ENCODE data around the gene ARHGAP27.
A peak's percentile ranks its signal among the peaks of the same experiment; 100 is the strongest.

ARHGAP27 gene

DNA sequence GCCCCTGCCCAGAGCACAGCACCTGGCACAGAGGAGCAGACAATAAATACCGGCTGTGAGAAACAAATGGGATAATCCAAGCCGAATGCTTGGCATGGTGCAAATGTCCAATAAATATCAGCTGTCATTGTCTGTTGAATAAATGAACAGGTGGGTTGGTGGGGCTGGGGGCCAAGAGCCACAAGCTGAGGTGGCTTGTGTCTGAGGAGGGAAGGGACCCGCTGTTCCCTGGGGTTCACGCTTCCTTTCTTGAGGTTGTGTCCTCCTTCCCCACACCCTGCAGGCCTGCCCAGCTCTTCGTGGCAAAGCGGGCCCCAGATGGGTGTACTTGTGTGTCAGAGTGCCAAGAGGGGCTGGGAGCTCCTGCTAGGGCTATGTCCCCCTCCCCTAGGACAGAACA is 38.6 kb downstream of the ARHGAP27 start:
- no peaks in the 10 kb centered on the region for H3K27me3 Mint-ChIP-seq
- no peaks in the 10 kb centered on the region for H3K9me3 Mint-ChIP-seq
- DNase-seq = no peak
- H3K4me1 Mint-ChIP-seq (ENCODE audit: low read depth) = peaks cover under 1% of the 10 kb centered on the region
- H3K27ac Mint-ChIP-seq = peak overlapping the region; percentile 50
- H3K36me3 Mint-ChIP-seq (ENCODE audit: low read depth) = peaks cover 46% of the 10 kb centered on the region
- H3K4me3 Mint-ChIP-seq = no peak overlapping the region

DNA sequence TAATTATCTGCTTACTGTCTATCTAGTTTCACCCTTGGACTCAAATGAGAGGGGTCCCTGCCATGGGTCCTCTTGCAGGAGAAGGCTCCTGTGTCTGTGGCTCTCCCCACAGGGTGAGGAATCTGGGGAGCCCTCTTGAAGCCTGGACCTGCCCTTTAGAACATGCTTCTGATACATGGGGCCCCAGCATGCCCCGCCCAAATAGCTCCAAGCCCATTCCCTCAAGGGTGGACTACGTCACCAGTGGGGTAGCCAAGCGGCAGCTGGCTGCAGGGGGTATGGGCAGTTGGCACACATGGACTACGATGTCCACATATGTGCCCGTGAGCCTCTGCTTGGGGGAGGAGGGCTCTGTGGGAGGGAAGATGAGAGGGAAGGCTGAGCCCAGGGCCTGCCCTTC is 39.3 kb downstream of the ARHGAP27 start:
- Mint-ChIP-seq H3K27ac (peak overlapping the region; percentile 8), H3K27me3 (peaks cover 6% of the 10 kb centered on the region), H3K9me3 (no peaks in the 10 kb centered on the region), H3K4me3 (no peak overlapping the region), H3K36me3 (ENCODE audit: low read depth) (peaks cover 39% of the 10 kb centered on the region), H3K4me1 (ENCODE audit: low read depth) (peaks cover 7% of the 10 kb centered on the region)
- DNase-seq = no peak

DNA sequence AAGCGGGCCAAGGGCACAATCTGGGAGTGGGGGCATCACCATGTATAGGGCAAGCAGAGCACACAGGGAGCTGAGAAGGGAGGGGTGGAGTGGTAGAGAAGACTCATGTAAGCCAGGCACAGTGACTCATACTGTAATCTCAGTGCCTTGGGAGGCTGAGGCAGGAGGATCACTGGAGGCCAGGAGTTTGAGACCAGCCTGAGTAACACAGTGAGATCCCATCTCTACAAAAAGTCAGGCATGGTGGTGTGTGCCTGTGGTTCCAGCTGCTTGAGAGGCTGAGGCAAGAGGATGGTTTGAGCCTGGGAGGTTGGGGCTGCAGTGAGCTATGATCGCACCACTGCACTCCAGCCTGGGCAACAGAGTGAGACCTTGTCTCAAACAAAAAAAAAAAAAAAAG is 40.8 kb downstream of the ARHGAP27 start:
- H3K4me1 Mint-ChIP-seq (ENCODE audit: low read depth) = peaks cover 11% of the 10 kb centered on the region
- H3K4me3 Mint-ChIP-seq = no peak overlapping the region
- H3K27ac Mint-ChIP-seq = no peak overlapping the region
- peaks cover 24% of the 10 kb centered on the region for H3K36me3 Mint-ChIP-seq (ENCODE audit: low read depth)
- no peak for DNase-seq
- H3K27me3 Mint-ChIP-seq = peaks cover 14% of the 10 kb centered on the region
- H3K9me3 Mint-ChIP-seq = no peaks in the 10 kb centered on the region

DNA sequence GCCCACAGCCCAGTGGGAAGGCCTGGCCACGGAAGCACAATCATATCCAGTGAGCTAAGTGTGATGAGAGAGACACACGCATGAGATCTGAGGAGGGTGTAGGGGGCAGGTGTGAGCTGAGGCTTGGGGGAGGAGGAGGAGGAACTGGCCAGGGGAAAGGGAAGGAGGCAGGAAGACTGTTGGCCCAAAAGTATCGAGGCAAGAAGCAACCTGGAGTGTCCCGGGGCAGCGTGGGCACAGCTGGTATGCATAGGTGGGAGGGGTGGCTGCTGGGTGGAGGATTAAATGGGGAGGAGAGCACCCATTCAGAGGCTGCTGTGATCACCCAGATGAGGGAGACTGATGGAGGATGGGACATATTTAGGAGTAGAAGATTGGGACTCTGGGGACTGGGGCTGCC is 41.4 kb downstream of the ARHGAP27 start:
- H3K27me3 Mint-ChIP-seq = peaks cover 14% of the 10 kb centered on the region
- peaks cover 11% of the 10 kb centered on the region for H3K4me1 Mint-ChIP-seq (ENCODE audit: low read depth)
- DNase-seq = no peak
- no peak overlapping the region for H3K27ac Mint-ChIP-seq
- no peaks in the 10 kb centered on the region for H3K9me3 Mint-ChIP-seq
- H3K4me3 Mint-ChIP-seq = no peak overlapping the region
- peaks cover 22% of the 10 kb centered on the region for H3K36me3 Mint-ChIP-seq (ENCODE audit: low read depth)

DNA sequence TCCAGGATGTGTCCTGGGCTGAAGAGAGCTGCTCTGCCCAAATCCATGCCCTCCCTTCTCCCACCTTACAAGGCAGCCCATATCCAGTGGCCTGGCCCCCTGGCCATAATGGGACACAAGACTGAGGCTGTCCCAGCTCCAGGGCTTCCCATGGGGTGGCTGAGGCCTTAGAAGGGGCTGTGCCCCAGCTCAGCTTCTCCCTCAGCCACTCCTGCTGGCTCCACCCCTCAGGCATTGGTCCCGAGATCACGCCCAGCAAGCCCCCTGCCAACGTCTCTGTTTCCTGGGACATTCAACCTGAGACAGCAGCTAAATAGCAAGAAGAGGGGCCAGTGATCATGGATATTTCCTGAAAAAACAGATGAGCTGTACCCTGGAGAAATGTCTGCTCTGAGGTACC is 43.3 kb downstream of the ARHGAP27 start:
- Mint-ChIP-seq H3K4me3 (no peak overlapping the region), H3K4me1 (ENCODE audit: low read depth) (peaks cover 20% of the 10 kb centered on the region), H3K27me3 (peaks cover 14% of the 10 kb centered on the region), H3K9me3 (no peaks in the 10 kb centered on the region), H3K27ac (no peak overlapping the region), H3K36me3 (ENCODE audit: low read depth) (peaks cover 6% of the 10 kb centered on the region)
- no peak for DNase-seq

DNA sequence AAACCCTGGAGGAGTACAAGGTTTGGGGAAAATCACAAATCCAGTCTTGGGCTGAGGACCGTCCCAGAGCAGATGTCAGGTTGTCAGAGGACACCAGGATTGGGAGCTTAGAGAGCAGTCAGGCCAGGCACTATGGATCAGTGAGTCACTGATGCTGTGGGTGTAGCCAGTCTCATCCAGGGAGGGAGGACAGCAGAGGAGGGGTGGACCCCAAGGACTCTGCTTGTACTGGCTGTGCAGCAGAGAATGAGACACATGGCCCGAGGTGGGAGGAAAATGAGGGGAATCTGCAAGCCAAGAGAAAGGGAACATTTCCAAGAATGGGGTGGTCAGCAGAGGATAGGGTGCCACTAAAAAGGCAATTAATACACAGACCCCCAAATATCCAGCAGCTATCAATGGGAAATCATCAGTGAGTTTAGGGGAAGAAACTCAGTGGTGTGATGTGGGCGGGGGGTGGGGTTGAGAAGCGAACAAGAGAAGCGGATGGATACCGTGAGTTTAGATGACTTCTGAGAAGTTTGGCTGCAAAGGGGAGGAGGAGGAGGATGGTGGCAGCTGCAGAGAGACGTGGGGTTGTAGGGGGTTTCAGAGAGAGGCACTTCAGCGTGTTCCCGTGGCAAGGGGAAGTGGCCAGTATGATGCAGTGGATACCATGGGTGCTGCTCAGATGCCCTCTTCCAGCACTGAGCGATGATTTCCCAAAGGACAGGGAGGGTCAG is 43.9 kb downstream of the ARHGAP27 start:
- DNase-seq = no peak
- H3K9me3 Mint-ChIP-seq = no peaks in the 10 kb centered on the region
- H3K27ac Mint-ChIP-seq = peak overlapping the region; percentile 16
- no peak overlapping the region for H3K4me3 Mint-ChIP-seq
- peaks cover 2% of the 10 kb centered on the region for H3K36me3 Mint-ChIP-seq (ENCODE audit: low read depth)
- peaks cover 14% of the 10 kb centered on the region for H3K27me3 Mint-ChIP-seq
- H3K4me1 Mint-ChIP-seq (ENCODE audit: low read depth) = peaks cover 23% of the 10 kb centered on the region

DNA sequence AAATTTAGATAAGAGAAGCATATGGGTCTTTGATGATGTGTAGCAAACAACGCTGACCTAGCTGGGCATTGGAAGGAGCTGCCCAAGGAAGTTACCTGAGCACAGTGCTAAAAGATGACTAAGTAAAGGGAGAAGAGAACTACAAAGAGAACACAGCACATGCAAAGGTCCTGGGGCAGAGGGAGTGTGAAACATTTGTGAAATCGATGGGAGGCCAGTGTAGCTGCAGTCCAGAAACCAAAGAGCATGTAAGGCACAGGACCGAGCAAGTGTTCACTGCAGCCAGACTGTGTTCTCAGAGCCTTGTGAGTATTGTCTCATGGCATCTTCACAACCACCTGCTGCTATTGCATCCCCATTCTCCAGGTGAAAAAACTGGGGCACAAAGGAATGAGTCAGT is 44.9 kb downstream of the ARHGAP27 start:
- no peak overlapping the region for H3K4me3 Mint-ChIP-seq
- H3K36me3 Mint-ChIP-seq (ENCODE audit: low read depth) = no peaks in the 10 kb centered on the region
- H3K4me1 Mint-ChIP-seq (ENCODE audit: low read depth) = peaks cover 23% of the 10 kb centered on the region
- no peak for DNase-seq
- no peaks in the 10 kb centered on the region for H3K9me3 Mint-ChIP-seq
- H3K27me3 Mint-ChIP-seq = peaks cover 14% of the 10 kb centered on the region
- H3K27ac Mint-ChIP-seq = no peak overlapping the region

DNA sequence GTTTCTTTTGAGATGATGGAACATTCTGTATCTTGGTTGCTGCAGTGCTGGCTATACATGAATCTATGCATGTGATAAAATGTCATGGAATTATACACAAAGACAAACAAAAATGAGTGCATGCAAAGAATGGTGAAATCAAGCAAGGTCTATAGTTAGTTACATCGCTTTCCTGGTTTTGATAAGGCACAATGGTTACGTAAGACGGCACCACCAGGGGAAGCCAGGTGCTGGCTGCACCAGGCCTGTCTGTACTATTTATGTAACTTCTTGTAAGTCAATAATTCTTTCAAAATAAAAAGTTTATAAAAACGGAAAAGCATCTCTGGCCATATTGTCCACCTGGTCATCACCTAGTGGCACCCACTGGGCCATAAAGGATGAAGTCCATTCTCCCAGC is 46.5 kb downstream of the ARHGAP27 start:
- peaks cover 14% of the 10 kb centered on the region for H3K27me3 Mint-ChIP-seq

DNA sequence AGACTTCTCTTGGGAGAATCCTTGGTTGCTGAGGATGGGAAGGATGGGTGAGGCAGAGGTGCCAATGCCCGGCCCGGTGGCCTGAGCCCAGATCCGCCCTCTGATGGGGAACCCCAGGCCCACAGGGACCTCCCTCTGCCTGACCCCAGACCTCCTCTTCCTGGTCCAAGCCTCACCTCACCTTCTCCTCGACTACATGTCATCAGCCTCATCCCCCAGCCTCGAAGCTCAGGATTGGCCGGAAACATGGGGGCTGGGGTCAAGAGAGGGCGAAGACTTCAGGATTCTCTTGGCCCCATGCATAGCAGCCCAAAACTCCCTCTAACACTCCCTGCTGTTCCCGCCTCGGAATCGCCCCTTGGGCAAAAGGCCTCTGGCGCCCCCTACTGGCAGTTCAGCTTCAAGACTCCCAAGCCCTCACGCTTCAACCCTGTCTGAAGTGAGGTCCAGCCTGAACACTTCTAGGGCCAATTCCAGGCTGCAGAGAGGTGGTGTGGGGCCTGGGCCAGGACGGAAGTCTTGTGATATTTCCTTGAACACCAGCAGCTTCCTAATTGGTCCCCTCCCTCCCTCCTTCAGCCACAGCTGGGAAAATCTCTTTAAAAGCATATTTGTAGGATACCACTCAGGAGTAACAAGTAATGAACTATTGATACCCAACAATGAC is 47.2 kb downstream of the ARHGAP27 start:
- H3K9me3 Mint-ChIP-seq = no peaks in the 10 kb centered on the region
- peaks cover 28% of the 10 kb centered on the region for H3K4me1 Mint-ChIP-seq (ENCODE audit: low read depth)
- H3K27me3 Mint-ChIP-seq = peaks cover 14% of the 10 kb centered on the region
- H3K27ac Mint-ChIP-seq = peak overlapping the region; percentile 76
- no peak overlapping the region for H3K4me3 Mint-ChIP-seq
- H3K36me3 Mint-ChIP-seq (ENCODE audit: low read depth) = no peaks in the 10 kb centered on the region
- peak; percentile 93 for DNase-seq

More for the DNA sequence above, 46.5 kb downstream of the ARHGAP27 start:
- no peak overlapping the region for H3K4me3 Mint-ChIP-seq
- peaks cover 28% of the 10 kb centered on the region for H3K4me1 Mint-ChIP-seq (ENCODE audit: low read depth)
- DNase-seq = no peak
- H3K27ac Mint-ChIP-seq = no peak overlapping the region
- no peaks in the 10 kb centered on the region for H3K9me3 Mint-ChIP-seq
- H3K36me3 Mint-ChIP-seq (ENCODE audit: low read depth) = no peaks in the 10 kb centered on the region

DNA sequence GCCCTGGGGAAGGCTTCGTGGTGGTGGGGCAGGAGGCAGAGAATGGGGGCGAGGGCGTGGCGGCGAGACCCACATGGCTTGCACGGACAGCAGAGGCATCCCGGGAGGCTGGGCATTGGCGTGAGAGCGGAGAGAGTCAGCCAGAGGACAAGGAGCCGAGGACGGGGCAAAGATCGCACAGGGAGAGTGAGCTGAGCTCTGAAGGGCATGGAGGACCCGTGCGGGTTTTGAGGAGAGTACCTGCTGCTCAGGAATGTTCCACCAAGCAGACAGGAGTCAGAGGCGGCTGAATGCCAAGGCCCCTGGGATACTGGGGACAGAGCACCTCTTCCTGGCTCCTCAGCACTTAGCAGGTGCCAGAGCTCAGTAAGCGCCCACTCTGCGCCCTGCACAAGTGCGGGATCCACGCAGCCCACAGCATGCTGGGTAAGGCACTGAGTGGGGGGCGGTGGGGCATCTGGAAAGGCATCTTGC is 47.8 kb downstream of the ARHGAP27 start:
- no peak overlapping the region for H3K4me3 Mint-ChIP-seq
- H3K27ac Mint-ChIP-seq = no peak overlapping the region
- no peak for DNase-seq
- peaks cover 28% of the 10 kb centered on the region for H3K4me1 Mint-ChIP-seq (ENCODE audit: low read depth)
- H3K9me3 Mint-ChIP-seq = no peaks in the 10 kb centered on the region
- H3K36me3 Mint-ChIP-seq (ENCODE audit: low read depth) = no peaks in the 10 kb centered on the region
- H3K27me3 Mint-ChIP-seq = peaks cover 14% of the 10 kb centered on the region

DNA sequence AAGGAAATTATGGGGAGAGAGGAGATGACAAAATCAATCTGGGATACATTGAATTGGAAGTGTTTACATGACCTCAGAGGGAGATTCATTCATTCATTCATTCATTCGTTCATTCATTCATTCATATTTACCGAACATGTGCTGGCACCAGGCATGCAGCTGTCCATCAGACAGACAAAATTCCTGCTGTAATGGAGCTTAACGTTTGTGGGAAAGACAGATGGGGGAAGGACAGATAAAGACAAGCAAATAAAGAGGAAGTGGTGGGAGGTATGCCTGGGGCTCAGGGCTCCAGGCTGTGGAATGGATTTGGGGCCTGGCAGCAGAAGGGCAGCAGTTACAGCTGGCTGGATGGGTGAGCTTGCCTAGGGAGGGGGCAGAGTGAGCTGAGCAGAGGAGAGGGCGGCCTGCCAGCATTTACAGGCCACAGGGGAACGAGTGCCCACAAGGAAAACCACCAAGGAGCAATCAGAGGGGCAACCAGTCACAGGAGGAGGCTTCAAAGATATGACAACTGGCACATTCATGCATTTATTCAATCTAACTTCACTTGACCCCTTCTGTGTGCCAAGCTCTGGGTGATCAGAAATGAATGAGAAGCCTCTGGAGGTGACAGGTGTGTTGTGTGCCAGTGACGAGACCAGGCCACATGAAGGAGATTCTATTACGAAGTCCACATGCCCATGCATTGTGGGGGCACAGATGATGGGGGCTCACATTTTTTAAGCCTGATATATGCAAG is 48.5 kb downstream of the ARHGAP27 start:
- H3K27ac Mint-ChIP-seq = no peak overlapping the region
- H3K4me1 Mint-ChIP-seq (ENCODE audit: low read depth) = peaks cover 31% of the 10 kb centered on the region
- no peaks in the 10 kb centered on the region for H3K36me3 Mint-ChIP-seq (ENCODE audit: low read depth)
- no peak for DNase-seq
- H3K4me3 Mint-ChIP-seq = no peak overlapping the region
- peaks cover 14% of the 10 kb centered on the region for H3K27me3 Mint-ChIP-seq
- no peaks in the 10 kb centered on the region for H3K9me3 Mint-ChIP-seq

DNA sequence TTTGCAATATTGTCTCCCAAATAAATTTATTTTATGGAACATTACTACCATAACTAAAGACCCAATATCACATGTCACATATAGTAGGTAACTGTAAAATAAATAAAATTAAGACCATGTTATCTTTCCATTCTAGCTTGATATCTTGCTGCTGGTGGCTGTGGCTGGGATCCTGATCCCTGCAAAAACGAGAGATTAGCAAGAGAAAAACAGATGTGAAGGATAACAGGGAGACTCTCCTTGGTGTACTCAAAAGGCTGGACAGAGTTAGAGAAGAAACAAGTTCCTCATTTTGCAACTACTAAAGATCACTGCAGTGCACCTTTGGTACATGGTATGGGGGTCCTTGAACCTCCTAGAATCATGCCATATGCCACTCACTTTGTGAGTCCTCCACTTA is 49.7 kb downstream of the ARHGAP27 start:
- Mint-ChIP-seq H3K4me3 (no peak overlapping the region), H3K36me3 (ENCODE audit: low read depth) (no peaks in the 10 kb centered on the region), H3K9me3 (no peaks in the 10 kb centered on the region), H3K27me3 (peaks cover 4% of the 10 kb centered on the region), H3K4me1 (ENCODE audit: low read depth) (peaks cover 20% of the 10 kb centered on the region), H3K27ac (no peak overlapping the region)
- DNase-seq = no peak

DNA sequence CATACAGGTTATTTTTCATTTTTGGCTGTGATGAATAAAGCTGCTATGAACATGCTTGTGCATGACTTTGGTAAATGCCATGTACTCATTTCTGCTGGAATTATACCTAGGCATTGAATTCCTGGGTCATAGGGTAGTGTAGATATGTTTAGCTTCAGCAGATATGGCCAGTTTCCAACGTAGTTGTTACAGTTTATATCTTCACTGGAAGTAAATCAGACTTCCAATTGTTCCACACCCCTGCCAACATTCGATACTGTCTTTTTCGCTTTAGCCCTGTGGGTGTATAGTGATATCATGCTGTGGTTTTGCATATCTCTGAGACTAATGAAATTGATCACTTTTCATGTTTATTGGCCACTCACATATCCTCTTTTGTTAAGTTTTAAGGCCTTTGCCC is 50.4 kb downstream of the ARHGAP27 start:
- H3K4me1 Mint-ChIP-seq (ENCODE audit: low read depth) = peaks cover 20% of the 10 kb centered on the region
- no peak overlapping the region for H3K27ac Mint-ChIP-seq
- no peak for DNase-seq
- no peaks in the 10 kb centered on the region for H3K36me3 Mint-ChIP-seq (ENCODE audit: low read depth)
- no peak overlapping the region for H3K4me3 Mint-ChIP-seq
- H3K27me3 Mint-ChIP-seq = no peaks in the 10 kb centered on the region
- H3K9me3 Mint-ChIP-seq = no peaks in the 10 kb centered on the region

DNA sequence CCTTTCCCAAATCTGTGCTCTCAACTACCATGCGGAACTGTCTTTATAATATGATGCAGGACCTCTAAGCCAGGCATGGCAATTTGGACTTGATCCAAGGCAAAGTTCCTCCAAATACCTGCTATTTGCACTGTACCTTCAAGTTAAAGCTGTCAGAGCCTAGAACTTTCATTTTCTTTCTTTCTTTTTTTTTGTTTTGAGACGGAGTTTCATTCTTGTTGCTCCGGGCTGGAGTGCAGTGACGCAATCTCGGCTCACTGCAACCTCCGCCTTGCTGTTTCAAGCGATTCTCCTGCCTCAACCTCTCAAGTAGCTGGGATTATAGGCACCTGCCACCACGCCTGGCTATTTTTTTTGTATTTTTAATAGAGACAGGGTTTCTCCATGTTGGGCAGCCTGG is 51.7 kb downstream of the ARHGAP27 start:
- Mint-ChIP-seq H3K27ac (no peak overlapping the region), H3K27me3 (no peaks in the 10 kb centered on the region), H3K9me3 (no peaks in the 10 kb centered on the region), H3K36me3 (ENCODE audit: low read depth) (no peaks in the 10 kb centered on the region), H3K4me3 (no peak overlapping the region), H3K4me1 (ENCODE audit: low read depth) (peaks cover 20% of the 10 kb centered on the region)
- DNase-seq = no peak
